ENCODE results near the gene DENND1A. TPM values are rescaled to one million over a fixed set of nuclear protein-coding genes. Genes with fewer than 3 reads are reported as not detected.

DENND1A gene
- total RNA-seq, 1 experiment from 2014 or later = 19.7 TPM

DNA sequence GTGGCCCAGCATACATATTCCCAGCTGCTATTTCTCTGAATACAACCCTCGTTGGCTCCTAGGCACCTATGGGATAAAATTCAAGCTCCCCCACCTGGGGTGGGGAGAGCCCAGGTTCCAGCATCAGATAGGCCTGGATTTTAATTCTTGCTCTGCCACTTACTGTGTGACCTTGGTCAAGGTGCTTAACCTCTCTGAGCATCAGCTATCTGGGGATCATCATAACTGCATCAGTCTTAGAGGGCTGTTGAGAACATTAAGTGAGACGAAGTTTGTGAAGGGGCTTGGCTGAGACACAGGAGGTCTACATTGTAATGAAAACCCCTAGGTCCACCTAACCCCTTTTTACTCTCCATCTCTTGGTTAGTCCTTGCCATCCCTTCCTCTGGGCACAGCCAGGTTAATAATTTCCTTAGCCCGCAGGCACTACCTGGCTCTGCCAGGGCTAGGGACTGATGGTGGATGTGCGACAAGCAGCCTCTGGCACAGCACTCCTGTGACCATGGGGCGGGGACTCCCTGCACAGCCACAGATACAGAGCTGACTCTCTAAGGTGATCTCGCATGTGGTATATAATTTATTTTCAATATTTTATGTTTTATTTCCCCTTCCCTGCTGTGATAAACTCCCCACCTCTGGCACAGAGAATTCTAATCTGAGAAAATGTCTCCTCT is 505.2 kb downstream of the DENND1A start:
- ATAC-seq (no peak), DNase-seq (ENCODE audit: low read depth, low spot score) (no peak)
- Histone ChIP-seq H3K36me3 (ENCODE audit: control insufficient read depth, insufficient read depth, low read length) (no peaks in the 10 kb centered on the region), H3K4me3 (ENCODE audit: low read depth in 2 of 2, low read length in 2 of 2) (no peak overlapping the region), H3K9me3 (ENCODE audit: control insufficient read depth, insufficient read depth, low read depth, low read length) (no peaks in the 10 kb centered on the region), H3K4me1 (ENCODE audit: control insufficient read depth, insufficient read depth, low read length) (no peaks in the 10 kb centered on the region), H3K27me3 (ENCODE audit: control insufficient read depth, insufficient read depth, low read length) (no peaks in the 10 kb centered on the region), H3K27ac (ENCODE audit: low read length) (no peak overlapping the region)
- BruUV-seq (replicated peaks) = no TSS peak
- ChIA-PET POLR2A (no interaction called here), CTCF (no interaction called here)
- in situ Hi-C loops (cut with HindIII; ENCODE audit: low pct_unique_long_range_greater_than_20kb, low sequenced_read_pairs) = no loop called here
- intact Hi-C loops (cut with micrococcal nuclease; ENCODE audit: unreplicated experiment) = no loop called here
- TF ChIP-seq SIN3A (IDR thresholded peaks at IDR 0.05; ENCODE audit: borderline replicate concordance, insufficient read depth, low read depth, low read length) (no peak), POLR2AphosphoS5 (IDR thresholded peaks at IDR 0.05; ENCODE audit: low read depth, low read length) (no peak), TCF7L2 (IDR thresholded peaks at IDR 0.05; ENCODE audit: low read depth, low read length) (no peak)
- TF ChIP-seq, protein P1, sequence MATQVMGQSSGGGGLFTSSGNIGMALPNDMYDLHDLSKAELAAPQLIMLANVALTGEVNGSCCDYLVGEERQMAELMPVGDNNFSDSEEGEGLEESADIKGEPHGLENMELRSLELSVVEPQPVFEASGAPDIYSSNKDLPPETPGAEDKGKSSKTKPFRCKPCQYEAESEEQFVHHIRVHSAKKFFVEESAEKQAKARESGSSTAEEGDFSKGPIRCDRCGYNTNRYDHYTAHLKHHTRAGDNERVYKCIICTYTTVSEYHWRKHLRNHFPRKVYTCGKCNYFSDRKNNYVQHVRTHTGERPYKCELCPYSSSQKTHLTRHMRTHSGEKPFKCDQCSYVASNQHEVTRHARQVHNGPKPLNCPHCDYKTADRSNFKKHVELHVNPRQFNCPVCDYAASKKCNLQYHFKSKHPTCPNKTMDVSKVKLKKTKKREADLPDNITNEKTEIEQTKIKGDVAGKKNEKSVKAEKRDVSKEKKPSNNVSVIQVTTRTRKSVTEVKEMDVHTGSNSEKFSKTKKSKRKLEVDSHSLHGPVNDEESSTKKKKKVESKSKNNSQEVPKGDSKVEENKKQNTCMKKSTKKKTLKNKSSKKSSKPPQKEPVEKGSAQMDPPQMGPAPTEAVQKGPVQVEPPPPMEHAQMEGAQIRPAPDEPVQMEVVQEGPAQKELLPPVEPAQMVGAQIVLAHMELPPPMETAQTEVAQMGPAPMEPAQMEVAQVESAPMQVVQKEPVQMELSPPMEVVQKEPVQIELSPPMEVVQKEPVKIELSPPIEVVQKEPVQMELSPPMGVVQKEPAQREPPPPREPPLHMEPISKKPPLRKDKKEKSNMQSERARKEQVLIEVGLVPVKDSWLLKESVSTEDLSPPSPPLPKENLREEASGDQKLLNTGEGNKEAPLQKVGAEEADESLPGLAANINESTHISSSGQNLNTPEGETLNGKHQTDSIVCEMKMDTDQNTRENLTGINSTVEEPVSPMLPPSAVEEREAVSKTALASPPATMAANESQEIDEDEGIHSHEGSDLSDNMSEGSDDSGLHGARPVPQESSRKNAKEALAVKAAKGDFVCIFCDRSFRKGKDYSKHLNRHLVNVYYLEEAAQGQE (IDR thresholded peaks at IDR 0.05; ENCODE audit: insufficient read depth in 1 of 2, low read depth in 2 of 2, low read length in 1 of 2) = no peak
- TF ChIP-seq, protein P2, sequence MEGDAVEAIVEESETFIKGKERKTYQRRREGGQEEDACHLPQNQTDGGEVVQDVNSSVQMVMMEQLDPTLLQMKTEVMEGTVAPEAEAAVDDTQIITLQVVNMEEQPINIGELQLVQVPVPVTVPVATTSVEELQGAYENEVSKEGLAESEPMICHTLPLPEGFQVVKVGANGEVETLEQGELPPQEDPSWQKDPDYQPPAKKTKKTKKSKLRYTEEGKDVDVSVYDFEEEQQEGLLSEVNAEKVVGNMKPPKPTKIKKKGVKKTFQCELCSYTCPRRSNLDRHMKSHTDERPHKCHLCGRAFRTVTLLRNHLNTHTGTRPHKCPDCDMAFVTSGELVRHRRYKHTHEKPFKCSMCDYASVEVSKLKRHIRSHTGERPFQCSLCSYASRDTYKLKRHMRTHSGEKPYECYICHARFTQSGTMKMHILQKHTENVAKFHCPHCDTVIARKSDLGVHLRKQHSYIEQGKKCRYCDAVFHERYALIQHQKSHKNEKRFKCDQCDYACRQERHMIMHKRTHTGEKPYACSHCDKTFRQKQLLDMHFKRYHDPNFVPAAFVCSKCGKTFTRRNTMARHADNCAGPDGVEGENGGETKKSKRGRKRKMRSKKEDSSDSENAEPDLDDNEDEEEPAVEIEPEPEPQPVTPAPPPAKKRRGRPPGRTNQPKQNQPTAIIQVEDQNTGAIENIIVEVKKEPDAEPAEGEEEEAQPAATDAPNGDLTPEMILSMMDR (IDR thresholded peaks at IDR 0.05) = no peak

DNA sequence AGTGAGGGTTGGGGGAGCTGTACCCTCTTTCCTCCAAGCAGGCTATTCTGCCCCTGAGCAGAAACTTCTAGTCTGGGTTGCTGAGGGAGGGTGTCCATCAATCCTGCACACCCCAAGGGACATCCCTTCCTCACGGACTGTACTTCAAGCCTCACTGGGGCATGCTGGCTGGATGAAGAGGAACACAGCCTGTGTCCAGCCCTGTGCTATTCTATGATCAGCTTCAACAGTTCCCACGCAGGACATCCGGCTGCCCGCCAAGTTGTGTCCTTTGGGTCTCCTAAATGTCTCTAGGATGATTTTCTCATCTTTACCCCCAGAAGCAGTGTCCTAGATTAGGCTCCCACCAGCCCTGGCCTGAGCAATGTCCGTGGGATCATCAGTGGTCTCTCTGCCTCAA is 505.8 kb downstream of the DENND1A start:
- CTCF ChIA-PET = no interaction called here
- no peaks in the 10 kb centered on the region for H3K4me1 ChIP-seq (ENCODE audit: control insufficient read depth, insufficient read depth, low read length)
- H3K4me3 ChIP-seq (ENCODE audit: low read depth in 2 of 2, low read length in 2 of 2) = no peak overlapping the region
- ATAC-seq (no peak), DNase-seq (ENCODE audit: low read depth, low spot score) (no peak)
- TF ChIP-seq SIN3A (IDR thresholded peaks at IDR 0.05; ENCODE audit: borderline replicate concordance, insufficient read depth, low read depth, low read length) (no peak), POLR2AphosphoS5 (IDR thresholded peaks at IDR 0.05; ENCODE audit: low read depth, low read length) (no peak), TCF7L2 (IDR thresholded peaks at IDR 0.05; ENCODE audit: low read depth, low read length) (no peak)
- TF ChIP-seq, protein P2 (IDR thresholded peaks at IDR 0.05) = no peak
- TF ChIP-seq, protein P1 (IDR thresholded peaks at IDR 0.05; ENCODE audit: insufficient read depth in 1 of 2, low read depth in 2 of 2, low read length in 1 of 2) = no peak
- POLR2A ChIA-PET = no interaction called here
- intact Hi-C loops (cut with micrococcal nuclease; ENCODE audit: unreplicated experiment) = no loop called here
- no TSS peak for BruUV-seq (replicated peaks)
- H3K27ac ChIP-seq (ENCODE audit: low read length) = no peak overlapping the region
- no peaks in the 10 kb centered on the region for H3K27me3 ChIP-seq (ENCODE audit: control insufficient read depth, insufficient read depth, low read length)
- in situ Hi-C loops (cut with HindIII; ENCODE audit: low pct_unique_long_range_greater_than_20kb, low sequenced_read_pairs) = no loop called here
- no peaks in the 10 kb centered on the region for H3K9me3 ChIP-seq (ENCODE audit: control insufficient read depth, insufficient read depth, low read depth, low read length)
- H3K36me3 ChIP-seq (ENCODE audit: control insufficient read depth, insufficient read depth, low read length) = no peaks in the 10 kb centered on the region
